Kidney epithelial cell (primary cell): ENCODE data around the gene IER2. TPM values are rescaled to one million over a fixed set of nuclear protein-coding genes. Genes with fewer than 3 reads are reported as not detected.

Experiments
- DNase-seq: peaks from one replicate; pipeline ENCODE4 v3.0.0-alpha.2; 2010; ENCODE audit warnings: low read depth
- H3K27me3 ChIP-seq: 2 replicates; pipeline ENCODE4 v1.6.0; 2011; ENCODE audit warnings: low read length; ENCODE audit not compliant: control insufficient read depth, insufficient read depth
- H3K36me3 ChIP-seq: 2 replicates; pipeline ENCODE4 v1.5.1; 2011; ENCODE audit warnings: low read length; ENCODE audit not compliant: control insufficient read depth, insufficient read depth
- H3K4me3 ChIP-seq: 2 replicates; pipeline ENCODE4 v1.5.1; 2011; ENCODE audit warnings: low read depth, mild to moderate bottlenecking, control low read depth, low read length
- CTCF ChIP-seq: IDR thresholded peaks from 2 replicates; pipeline ENCODE4 v1.5.1; 2011; ENCODE audit warnings: mild to moderate bottlenecking, moderate library complexity, low read length, control low read depth, inconsistent platforms; ENCODE audit not compliant: insufficient read depth, poor library complexity, severe bottlenecking
- total RNA-seq: library from RNA; depleted of rRNA; stranded (reverse); fragments of >200 nt; gene quantifications from 2 replicates; pipeline ENCODE4 v1.2.3, GENCODE V29; 2015

IER2 gene
- total RNA-seq, 1 donor from 2014 or later: 130 TPM

- Histone ChIP-seq H3K36me3 (peaks cover 2% of the 10 kb centered on the region), H3K4me3 (no peak overlapping the region), H3K27me3 (no peaks in the 10 kb centered on the region)
- no peak for DNase-seq
- TF ChIP-seq CTCF: no peak
These were observed 9.5 kb downstream of the IER2 start for GRCh38 chr19:13159713-13160112.

GRCh38 chr19:13160557-13160956 lies 10.3 kb downstream of the IER2 start:
- no peak for DNase-seq

GRCh38 chr19:13162724-13163608 lies 12.8 kb downstream of the IER2 start:
- no peak for TF ChIP-seq CTCF
- peak; percentile 95 for DNase-seq

More at GRCh38 chr19:13160557-13160956, 10.3 kb downstream of the IER2 start:
- Histone ChIP-seq H3K36me3 (no peaks in the 10 kb centered on the region), H3K4me3 (no peak overlapping the region), H3K27me3 (no peaks in the 10 kb centered on the region)
- no peak for TF ChIP-seq CTCF

GRCh38 chr19:13163609-13164342 lies 13.6 kb downstream of the IER2 start:
- Histone ChIP-seq H3K27me3 (no peaks in the 10 kb centered on the region), H3K4me3 (peak overlapping the region; percentile 13), H3K36me3 (no peaks in the 10 kb centered on the region)
- no peak for TF ChIP-seq CTCF
- no peak for DNase-seq

More at GRCh38 chr19:13162724-13163608, 12.8 kb downstream of the IER2 start:
- Histone ChIP-seq H3K36me3 (no peaks in the 10 kb centered on the region), H3K4me3 (peak overlapping the region; percentile 24), H3K27me3 (no peaks in the 10 kb centered on the region)

- DNase-seq: no peak
- H3K36me3 ChIP-seq: no peaks in the 10 kb centered on the region
- no peaks in the 10 kb centered on the region for H3K27me3 ChIP-seq
- no peak for TF ChIP-seq CTCF
- H3K4me3 ChIP-seq: peak overlapping the region; percentile 13
These were observed 14.3 kb downstream of the IER2 start for GRCh38 chr19:13164343-13165161.
